NCI-H128 (cell line): ENCODE measurements around the gene BTNL2.

Experiments used
- DNase-seq: peaks from one replicate; lab custom pipeline; 2025; ENCODE audit not compliant: unreplicated experiment; lab: John Stamatoyannopoulos, UW

Gene BTNL2

GRCh38 chr6:32415521-32416019 is 8.6 kb upstream of the BTNL2 start:
- no peak for DNase-seq

GRCh38 chr6:32413427-32414047 is 6.6 kb upstream of the BTNL2 start:
- no peak for DNase-seq

- DNase-seq: no peak
Measured at GRCh38 chr6:32411566-32412327, 4.8 kb upstream of the BTNL2 start.

GRCh38 chr6:32410906-32411305 is 3.9 kb upstream of the BTNL2 start:
- no peak for DNase-seq

GRCh38 chr6:32406197-32406596 is 784 bp downstream of the BTNL2 start:
- no peak for DNase-seq

- DNase-seq: no peak
Measured at GRCh38 chr6:32405656-32406055, 1.3 kb downstream of the BTNL2 start.

GRCh38 chr6:32402812-32403211 is 4.2 kb downstream of the BTNL2 start:
- DNase-seq: no peak

- no peak for DNase-seq
Measured at GRCh38 chr6:32401284-32401963, 5.6 kb downstream of the BTNL2 start.

GRCh38 chr6:32397252-32397920 is 9.6 kb downstream of the BTNL2 start:
- DNase-seq: no peak

GRCh38 chr6:32396028-32396427 is 11.0 kb downstream of the BTNL2 start:
- no peak for DNase-seq

GRCh38 chr6:32393665-32394420 is 13.1 kb downstream of the BTNL2 start:
- no peak for DNase-seq

GRCh38 chr6:32391505-32391904 is 15.5 kb downstream of the BTNL2 start:
- no peak for DNase-seq

GRCh38 chr6:32387589-32388340 is 19.2 kb downstream of the BTNL2 start:
- DNase-seq: no peak

- no peak for DNase-seq
Measured at GRCh38 chr6:32386040-32386439, 20.9 kb downstream of the BTNL2 start.

- DNase-seq: no peak
Measured at GRCh38 chr6:32382757-32383420, 24.1 kb downstream of the BTNL2 start.

- DNase-seq: no peak
Measured at GRCh38 chr6:32379545-32379944, 27.4 kb downstream of the BTNL2 start.

GRCh38 chr6:32375739-32376529 is 31.0 kb downstream of the BTNL2 start:
- no peak for DNase-seq

GRCh38 chr6:32371803-32372202 is 35.2 kb downstream of the BTNL2 start, which contains the start of gene TSBP1:
TSBP1 (minus strand) TSS chr6:32371903; CDS start chr6:32371706, 197 bp downstream.
- no peak for DNase-seq

- DNase-seq: no peak
Measured at GRCh38 chr6:32371229-32371628, 35.8 kb downstream of the BTNL2 start.
